Frontal cortex (tissue), 4 donors: Measurements from ENCODE around the gene SCT. TPM values are rescaled to one million over a fixed set of nuclear protein-coding genes. Genes with fewer than 3 reads are reported as not detected.
A peak's percentile ranks its signal among the peaks of the same experiment; 100 is the strongest.

ENCODE experiments used
- DNase-seq, 2 donors: peaks; one replicate each; pipeline ENCODE4 v3.0.0; 2012; ENCODE audit warnings: low spot score in 2 of 2
- FAIRE-seq: peaks from 2 replicates; lab custom pipeline; 2012; peaks lifted over from hg19 to GRCh38; lab: Jason Lieb, UNC
- total RNA-seq: library from RNA; depleted of rRNA; stranded (reverse); fragments of >200 nt; gene quantifications from one replicate; pipeline ENCODE4 v1.2.3, GENCODE V29; 2014
- donor health status: control.
- donor health status: control.
- donor health status: control.

SCT gene
- total RNA-seq, 1 donor from 2014 or later = not detected

GRCh38 chr11:645536-645935 is 18.6 kb upstream of the SCT start:
- DNase-seq = no peak
- no peak for FAIRE-seq

DNA sequence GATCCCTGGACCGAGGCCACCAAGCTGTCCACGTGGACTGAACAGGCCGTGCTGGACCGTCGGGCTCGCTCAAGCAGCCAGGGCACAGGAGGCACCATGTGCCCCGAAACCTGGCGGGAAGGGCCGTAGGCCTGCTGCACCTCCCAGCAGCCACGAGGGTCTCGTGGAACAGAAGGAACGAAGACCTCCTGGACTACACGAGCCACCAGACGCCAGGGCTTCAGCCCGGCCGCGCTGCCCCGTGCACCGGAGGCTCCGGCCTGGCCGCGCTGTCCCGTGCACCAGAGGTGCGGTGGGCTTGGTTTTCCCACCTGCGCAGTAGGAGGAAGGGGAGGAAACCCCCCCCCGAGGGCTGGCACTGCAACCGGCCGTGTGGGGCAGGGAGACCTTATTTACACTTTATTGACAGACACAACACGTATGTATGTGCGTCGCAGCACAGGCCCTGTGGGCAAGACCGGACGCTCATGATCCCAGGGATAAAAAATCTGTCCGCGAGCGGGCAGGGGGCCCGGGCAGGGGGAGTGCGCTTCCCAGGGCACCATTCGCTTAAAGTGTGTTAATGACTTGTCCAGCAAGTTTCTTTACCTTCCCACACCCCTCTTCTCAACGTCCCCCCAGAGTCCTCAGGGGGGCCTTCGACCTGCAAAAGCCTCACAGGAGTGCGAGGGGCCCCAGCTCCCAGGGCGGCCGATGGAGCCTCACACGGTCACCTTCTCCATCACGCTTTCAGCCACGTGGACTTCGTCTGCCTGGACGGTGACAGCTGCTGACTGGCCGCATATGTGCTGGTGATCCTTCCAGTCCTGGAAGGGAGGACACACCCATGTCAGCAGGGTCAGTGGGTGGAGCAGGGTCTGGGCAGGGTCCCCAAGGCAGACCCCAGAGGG is 17.1 kb upstream of the SCT start:
- no peak for DNase-seq
- no peak for FAIRE-seq

- DNase-seq (no peak), FAIRE-seq (no peak)
Measured at GRCh38 chr11:643366-643765, 16.4 kb upstream of the SCT start.

DNA sequence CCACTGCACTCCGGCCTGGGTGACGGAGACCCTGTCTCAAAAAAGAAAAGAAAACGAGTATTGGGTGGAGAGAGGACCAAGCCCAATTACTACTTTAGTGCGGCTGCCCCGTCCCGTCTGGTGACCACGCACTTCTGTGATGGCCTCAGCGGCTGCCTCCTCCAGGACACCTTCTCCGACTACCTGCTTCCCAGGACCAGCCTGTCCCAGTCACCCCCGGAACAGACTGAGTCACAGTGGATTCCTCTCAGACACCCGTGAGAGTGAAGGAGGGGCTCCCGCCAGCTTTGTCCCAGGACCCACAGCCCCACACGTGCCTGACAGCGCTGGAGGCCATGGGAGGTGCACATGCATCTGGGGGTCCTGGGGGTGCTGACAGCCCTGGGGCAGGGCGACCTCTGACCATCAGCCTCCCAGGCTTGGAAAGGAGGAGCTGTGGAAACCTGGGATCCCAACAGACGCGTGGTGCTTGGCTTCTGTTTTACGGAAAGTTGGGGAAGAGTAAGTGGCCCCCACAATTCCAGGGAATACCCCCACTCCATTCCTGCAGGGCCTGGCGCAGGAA is 14.9 kb upstream of the SCT start:
- FAIRE-seq (no peak), DNase-seq (no peak)

DNA sequence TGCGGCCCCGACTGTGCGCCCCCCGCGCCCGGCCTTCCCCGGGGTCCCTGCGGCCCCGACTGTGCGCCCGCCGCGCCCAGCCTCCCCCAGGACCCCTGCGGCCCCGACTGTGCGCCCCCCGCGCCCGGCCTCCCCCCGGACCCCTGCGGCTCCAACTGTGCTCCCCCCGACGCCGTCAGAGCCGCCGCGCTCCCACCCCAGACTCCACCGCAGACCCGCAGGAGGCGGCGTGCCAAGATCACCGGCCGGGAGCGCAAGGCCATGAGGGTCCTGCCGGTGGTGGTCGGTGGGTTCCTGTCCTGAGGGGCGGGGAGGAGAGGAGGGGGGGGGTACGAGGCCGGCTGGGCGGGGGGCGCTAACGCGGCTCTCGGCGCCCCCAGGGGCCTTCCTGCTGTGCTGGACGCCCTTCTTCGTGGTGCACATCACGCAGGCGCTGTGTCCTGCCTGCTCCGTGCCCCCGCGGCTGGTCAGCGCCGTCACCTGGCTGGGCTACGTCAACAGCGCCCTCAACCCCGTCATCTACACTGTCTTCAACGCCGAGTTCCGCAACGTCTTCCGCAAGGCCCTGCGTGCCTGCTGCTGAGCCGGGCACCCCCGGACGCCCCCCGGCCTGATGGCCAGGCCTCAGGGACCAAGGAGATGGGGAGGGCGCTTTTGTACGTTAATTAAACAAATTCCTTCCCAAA is 13.2 kb upstream of the SCT start:
- FAIRE-seq (no peak), DNase-seq (no peak)

DNA sequence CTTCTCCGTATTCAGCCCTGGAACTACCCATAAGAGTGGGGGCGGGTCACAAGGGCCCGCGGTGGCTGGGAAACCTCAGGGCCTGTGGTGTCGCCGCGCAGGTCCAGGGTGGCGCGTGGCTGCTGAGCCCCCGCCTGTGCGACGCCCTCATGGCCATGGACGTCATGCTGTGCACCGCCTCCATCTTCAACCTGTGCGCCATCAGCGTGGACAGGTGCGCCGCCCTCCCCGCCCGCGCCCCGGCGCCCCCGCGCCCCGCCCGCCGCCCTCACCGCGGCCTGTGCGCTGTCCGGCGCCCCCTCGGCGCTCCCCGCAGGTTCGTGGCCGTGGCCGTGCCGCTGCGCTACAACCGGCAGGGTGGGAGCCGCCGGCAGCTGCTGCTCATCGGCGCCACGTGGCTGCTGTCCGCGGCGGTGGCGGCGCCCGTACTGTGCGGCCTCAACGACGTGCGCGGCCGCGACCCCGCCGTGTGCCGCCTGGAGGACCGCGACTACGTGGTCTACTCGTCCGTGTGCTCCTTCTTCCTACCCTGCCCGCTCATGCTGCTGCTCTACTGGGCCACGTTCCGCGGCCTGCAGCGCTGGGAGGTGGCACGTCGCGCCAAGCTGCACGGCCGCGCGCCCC is 12.5 kb upstream of the SCT start:
- DNase-seq (no peak), FAIRE-seq (no peak)

GRCh38 chr11:638631-639331 is 11.8 kb upstream of the SCT start:
- no peak for FAIRE-seq

GRCh38 chr11:637593-638521 is 10.9 kb upstream of the SCT start:
- DNase-seq (no peak), FAIRE-seq (no peak)

More at GRCh38 chr11:638631-639331, 11.8 kb upstream of the SCT start:
- no peak for DNase-seq

- FAIRE-seq = no peak
Measured at GRCh38 chr11:637333-637592, 10.3 kb upstream of the SCT start.

DNA sequence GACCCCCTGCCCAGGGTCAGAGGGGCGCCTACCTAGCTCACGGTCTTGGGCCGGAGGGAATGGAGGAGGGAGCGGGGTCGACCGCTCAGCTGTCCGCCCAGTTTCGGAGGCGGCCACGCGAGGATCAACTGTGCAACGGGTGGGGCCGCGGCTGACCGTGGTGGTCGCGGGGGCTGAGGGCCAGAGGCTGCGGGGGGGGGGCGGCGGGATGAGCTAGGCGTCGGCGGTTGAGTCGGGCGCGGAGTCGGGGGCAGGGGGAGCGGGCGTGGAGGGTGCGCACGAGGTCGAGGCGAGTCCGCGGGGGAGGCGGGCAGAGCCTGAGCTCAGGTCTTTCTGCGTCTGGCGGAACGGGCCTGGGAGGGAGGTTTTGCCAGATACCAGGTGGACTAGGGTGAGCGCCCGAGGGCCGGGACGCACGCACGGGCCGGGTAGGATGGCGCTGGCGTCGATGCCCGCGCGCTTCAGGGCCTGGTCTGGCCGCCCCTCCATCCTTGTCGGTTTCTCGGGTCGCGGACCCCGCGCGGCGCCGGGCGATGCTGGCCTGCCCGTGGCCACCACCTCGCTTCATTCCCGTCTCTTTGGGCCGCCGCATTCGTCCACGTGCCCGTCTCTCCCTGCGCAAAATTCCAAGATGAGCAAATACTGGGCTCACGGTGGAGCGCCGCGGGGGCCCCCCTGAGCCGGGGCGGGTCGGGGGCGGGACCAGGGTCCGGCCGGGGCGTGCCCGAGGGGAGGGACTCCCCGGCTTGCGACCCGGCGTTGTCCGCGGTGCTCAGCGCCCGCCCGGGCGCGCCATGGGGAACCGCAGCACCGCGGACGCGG is 9.7 kb upstream of the SCT start, which contains the start of gene DRD4:
Gene DRD4 (plus strand): TSS at position 759 of the 822 bp plus-strand sequence. CDS start 36 bp downstream, at position 795.
- DNase-seq = peak in 1 of 2 donors; percentile 69

More at GRCh38 chr11:637333-637592, 10.3 kb upstream of the SCT start:
- DNase-seq = no peak

DNA sequence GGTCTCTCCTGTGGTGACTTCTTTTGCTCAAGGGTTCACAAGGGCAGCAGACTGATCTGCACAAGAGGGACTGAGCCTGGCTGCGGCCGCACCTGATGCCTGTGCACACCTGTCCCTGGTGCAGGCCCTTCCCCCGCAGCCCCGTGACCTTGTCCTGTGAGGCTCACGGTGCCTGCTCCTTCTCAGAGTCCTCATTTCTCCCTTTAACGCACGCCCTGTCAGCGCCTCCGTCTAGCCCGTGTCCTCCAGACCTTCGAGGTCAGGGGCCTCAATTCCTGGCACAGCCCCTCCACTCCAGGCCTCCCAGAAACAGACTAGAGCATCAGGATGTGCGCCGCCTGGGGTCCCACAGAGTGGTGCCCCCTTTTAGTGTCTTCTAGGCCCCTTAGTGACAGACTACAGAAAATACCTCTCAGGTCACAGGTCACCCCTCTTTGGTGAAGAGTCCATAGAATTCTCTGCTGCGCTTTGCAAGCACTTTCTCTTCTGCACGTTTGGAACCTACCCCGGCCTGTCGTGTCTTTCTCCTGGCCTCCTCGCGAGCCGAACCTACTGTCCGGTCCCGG is 9.0 kb upstream of the SCT start:
- FAIRE-seq = no peak

More for the DNA sequence above, 9.7 kb upstream of the SCT start, which contains the start of gene DRD4:
- FAIRE-seq = no peak

GRCh38 chr11:630871-631270 is 3.9 kb upstream of the SCT start:
- FAIRE-seq (no peak), DNase-seq (no peak)

More for the DNA sequence above, 9.0 kb upstream of the SCT start:
- no peak for DNase-seq

DNA sequence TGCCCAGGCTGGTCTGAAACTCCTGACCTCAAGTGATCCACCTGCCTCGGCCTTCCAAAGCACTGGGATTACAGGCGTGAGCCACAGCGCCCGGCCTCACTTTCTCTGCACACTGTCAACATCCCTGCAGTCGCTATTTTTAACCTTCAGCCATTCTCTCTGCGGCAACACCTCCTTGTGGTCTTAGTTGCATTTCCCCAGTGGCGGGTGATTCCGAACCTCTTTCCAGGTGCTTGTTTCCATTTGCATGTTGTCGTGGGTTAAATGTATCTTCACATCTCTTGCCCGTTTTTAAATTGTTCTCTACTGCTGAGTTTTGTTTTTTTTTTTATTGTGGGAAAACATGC is 2.2 kb upstream of the SCT start:
- DNase-seq = no peak
- FAIRE-seq = no peak

GRCh38 chr11:628056-628455 is 1.1 kb upstream of the SCT start:
- FAIRE-seq = no peak
- no peak for DNase-seq

DNA sequence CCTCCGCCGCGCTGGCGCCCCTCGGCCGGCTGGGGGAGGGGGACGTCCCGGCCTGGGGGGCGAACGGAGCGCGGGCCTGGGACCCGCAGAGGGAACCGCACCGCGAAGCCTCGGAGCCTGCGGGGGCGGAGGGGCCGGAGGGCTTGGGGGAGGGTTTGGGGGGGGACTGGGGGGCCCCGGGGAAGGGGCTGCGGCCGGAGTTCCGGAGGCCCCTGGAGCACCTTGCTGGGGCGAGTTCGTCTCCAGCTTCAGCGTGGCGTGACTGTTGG is 261 bp upstream of the SCT start:
- FAIRE-seq = no peak

DNA sequence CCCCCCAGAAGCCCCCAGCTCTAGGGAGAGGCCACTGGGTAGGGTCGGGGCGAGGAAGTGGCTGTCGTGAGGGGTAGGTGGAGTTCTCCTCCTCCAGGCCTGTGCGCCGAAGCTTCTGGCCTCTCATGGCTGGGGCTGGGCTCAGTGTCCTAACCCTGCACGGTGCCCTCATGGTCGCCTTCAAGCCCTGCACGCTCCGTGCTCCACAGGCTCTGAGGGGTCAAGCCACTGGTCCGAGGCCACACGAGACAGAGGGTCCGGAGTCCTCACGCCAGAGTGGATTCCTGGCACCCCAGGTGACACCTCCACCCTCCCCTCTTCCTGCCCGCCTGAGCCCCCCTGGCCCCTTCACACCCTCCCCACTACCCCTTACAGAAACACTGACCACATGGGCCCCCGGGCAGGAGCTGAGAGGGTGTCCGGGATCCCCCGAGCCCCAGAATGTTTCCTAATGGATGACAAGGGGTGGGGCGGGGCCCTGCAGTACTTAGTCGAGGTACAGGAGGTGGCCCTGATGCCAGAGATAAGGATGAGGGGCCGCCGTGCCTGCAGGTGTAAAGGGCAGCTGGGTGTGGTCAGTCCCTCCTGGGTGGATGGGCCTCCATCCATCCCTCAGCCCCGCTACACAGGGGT is 1.2 kb downstream of the SCT start:
- DNase-seq = no peak
- FAIRE-seq = no peak

More for the DNA sequence above, 261 bp upstream of the SCT start:
- DNase-seq = no peak
